ENCODE measurements around the gene TVP23A.

The TVP23A gene

DNA sequence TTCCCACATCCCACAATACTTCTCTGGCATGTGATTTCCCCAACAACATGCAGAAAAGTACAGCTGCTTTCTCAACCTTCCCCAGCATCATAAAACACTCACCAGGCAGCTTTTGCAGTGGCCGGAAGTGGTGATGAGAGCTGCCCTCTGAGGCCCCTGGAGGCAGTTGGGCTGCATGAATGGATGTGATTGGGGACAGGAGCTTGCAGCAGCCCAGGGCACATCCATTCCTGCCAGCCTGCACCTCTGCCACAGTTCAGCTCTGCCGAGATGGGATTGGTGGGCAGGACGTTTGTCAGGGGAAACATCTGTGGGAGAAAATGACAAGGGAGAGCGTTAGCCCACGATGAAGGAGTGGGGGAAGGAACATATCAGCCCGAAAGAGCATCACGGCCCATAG, 55.1 kb downstream of the TVP23A start:
- Mint-ChIP-seq H3K36me3 (ENCODE audit: low read depth) (peaks cover 49% of the 10 kb centered on the region), H3K27ac (no peak overlapping the region), H3K27me3 (ENCODE audit: low read depth) (no peaks in the 10 kb centered on the region), H3K9me3 (peaks cover 4% of the 10 kb centered on the region), H3K4me3 (no peak overlapping the region), H3K4me1 (ENCODE audit: low read depth) (peaks cover 4% of the 10 kb centered on the region)
- DNase-seq (ENCODE audit: low spot score): no peak

DNA sequence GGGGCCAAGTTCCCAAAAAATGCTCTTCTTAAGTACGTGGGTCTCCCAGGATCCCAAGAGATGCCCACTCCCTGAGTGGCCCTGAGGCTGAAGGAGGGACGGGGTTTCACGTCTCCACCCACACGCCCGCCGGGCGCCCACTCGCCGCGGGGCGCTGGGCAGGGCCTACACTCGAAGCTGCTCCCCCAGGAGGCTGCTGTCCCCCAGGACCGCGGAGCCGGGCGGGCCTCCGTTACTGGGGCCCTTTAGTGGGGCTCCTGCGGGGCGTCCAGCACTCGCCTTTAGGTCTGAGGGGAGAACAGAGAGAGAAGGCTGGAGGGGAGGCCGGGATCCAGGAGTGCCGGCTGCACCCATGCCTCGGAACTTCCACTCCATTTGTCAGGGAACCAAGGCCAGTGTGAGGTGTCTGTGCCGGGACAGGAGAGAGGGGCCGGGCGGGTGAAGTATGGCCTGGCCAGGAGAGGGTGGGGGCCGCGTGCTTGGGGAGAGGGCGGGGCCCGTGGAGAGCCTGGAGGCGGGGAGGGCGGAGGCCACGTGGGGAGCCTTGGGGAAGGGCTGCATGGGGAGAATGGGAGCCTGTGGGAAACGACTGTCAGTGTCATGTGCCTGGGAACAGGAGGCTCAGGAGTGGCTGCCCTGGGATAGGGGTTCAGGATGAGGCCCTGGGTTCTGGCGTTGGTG, 56.1 kb downstream of the TVP23A start:
- Mint-ChIP-seq H3K27me3 (ENCODE audit: low read depth) (no peaks in the 10 kb centered on the region), H3K9me3 (peaks cover 4% of the 10 kb centered on the region), H3K36me3 (ENCODE audit: low read depth) (peaks cover 53% of the 10 kb centered on the region), H3K4me3 (no peak overlapping the region), H3K27ac (no peak overlapping the region), H3K4me1 (ENCODE audit: low read depth) (peaks cover 4% of the 10 kb centered on the region)
- DNase-seq (ENCODE audit: low spot score): no peak

DNA sequence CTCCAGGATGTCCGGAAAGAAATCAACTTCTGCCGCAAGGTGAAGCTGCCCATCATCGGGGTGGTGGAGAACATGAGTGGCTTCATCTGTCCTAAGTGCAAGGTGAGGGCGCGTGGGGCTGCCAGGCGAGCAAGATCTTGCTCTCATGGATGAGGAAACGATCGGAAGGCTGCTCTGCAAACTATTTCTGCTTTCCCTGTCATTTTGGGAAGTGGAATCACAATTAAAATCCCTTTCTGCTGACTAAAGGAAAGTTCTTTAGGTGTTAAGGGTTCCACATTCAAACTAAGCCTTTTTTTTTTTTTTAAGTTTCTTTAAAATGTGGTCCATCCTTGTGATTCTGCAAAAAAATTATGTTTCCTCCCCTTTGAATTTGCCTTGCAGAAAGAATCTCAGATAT, 57.2 kb downstream of the TVP23A start:
- no peaks in the 10 kb centered on the region for H3K27me3 Mint-ChIP-seq (ENCODE audit: low read depth)
- peaks cover 57% of the 10 kb centered on the region for H3K36me3 Mint-ChIP-seq (ENCODE audit: low read depth)
- DNase-seq (ENCODE audit: low spot score): no peak
- H3K4me1 Mint-ChIP-seq (ENCODE audit: low read depth): peaks cover 4% of the 10 kb centered on the region
- H3K27ac Mint-ChIP-seq: no peak overlapping the region
- H3K9me3 Mint-ChIP-seq: peaks cover 4% of the 10 kb centered on the region
- H3K4me3 Mint-ChIP-seq: no peak overlapping the region

DNA sequence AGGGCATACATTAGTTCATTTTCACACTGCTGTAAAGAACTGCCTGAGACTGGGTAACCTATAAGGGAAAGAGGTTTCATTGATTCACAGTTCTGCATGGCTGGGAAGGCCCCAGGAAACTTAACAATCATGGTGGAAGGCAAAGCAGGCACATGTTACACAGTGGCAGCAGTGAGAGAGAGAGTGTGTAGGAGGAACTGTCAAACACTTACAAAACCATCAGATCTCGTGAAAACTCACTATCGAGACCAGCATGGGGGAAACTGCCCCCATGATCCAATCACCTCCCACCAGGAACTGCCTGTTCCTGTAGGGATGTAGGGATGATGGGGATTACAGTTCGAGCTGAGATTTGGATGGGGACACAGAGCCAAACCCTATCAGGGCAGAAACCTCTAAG, 57.7 kb downstream of the TVP23A start:
- Mint-ChIP-seq H3K4me1 (ENCODE audit: low read depth) (peaks cover 4% of the 10 kb centered on the region), H3K36me3 (ENCODE audit: low read depth) (peaks cover 60% of the 10 kb centered on the region), H3K27ac (no peak overlapping the region), H3K4me3 (no peak overlapping the region), H3K27me3 (ENCODE audit: low read depth) (no peaks in the 10 kb centered on the region), H3K9me3 (peaks cover 4% of the 10 kb centered on the region)
- no peak for DNase-seq (ENCODE audit: low spot score)

DNA sequence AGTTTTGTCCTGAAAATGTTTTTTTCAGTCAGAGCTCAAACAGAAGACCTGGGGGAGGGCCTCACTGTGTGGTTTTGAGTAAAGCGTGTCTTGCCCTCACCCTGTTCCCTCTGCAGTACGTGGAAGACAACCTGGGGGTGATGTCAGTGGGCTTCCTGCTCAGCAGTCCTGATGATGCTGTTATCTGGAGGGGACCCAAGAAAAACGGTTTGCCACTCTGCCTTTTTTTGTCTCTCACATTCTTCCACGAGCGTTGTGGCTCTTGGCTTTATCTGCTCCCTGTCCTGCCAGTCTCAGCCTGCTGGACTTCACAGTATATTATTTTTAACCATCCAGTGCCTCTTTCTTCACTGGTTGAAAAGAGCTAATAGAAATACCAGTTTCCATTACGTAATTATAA, 62.0 kb downstream of the TVP23A start:
- peaks cover 47% of the 10 kb centered on the region for H3K36me3 Mint-ChIP-seq (ENCODE audit: low read depth)

DNA sequence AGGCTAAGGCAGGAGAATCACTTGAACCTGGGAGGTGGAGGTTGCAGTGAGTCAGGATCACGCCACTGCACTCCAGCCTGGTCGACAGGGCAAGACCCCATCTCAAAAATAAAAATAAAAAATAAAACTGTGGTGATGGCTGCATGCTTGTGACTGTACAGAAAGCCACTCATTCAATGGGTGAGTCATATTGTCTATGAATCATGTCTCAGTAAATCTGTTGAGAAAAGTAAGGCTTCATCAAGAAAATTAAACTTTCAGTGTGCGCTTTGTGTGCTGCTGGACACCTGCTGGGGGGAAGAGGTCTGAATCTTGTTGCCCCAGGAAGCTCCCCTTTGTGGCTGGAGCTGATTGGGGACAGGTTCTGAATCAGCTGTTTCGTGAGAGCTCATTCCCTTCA, 63.7 kb downstream of the TVP23A start:
- Mint-ChIP-seq H3K9me3 (no peaks in the 10 kb centered on the region), H3K4me1 (ENCODE audit: low read depth) (peaks cover 3% of the 10 kb centered on the region), H3K4me3 (no peak overlapping the region), H3K27ac (no peak overlapping the region), H3K27me3 (ENCODE audit: low read depth) (no peaks in the 10 kb centered on the region), H3K36me3 (ENCODE audit: low read depth) (peaks cover 38% of the 10 kb centered on the region)
- DNase-seq (ENCODE audit: low spot score): no peak

More for the DNA sequence above, 62.0 kb downstream of the TVP23A start:
- Mint-ChIP-seq H3K27ac (no peak overlapping the region), H3K27me3 (ENCODE audit: low read depth) (no peaks in the 10 kb centered on the region), H3K4me3 (no peak overlapping the region), H3K4me1 (ENCODE audit: low read depth) (no peaks in the 10 kb centered on the region), H3K9me3 (no peaks in the 10 kb centered on the region)
- DNase-seq (ENCODE audit: low spot score): no peak

DNA sequence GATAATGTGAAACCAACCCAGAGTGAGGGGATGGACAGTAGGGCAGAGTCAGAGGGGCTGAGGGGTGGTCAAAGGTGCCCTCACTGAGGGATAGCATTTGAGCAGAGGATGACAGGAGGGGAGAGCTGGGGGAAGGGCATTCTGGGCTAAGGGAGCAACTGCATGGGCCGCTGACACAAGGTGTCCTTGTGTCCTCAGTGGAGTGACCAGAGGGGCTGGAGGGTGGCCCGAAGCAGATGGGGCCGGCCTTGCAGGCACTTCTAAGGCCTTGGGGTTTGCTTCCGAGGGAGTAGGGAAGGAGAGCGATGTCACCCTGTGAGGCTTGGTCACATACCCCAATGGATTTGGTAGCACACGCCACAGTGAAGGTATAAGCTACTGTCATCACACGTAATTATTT, 64.9 kb downstream of the TVP23A start:
- no peaks in the 10 kb centered on the region for H3K9me3 Mint-ChIP-seq
- H3K27me3 Mint-ChIP-seq (ENCODE audit: low read depth): no peaks in the 10 kb centered on the region
- H3K27ac Mint-ChIP-seq: no peak overlapping the region
- H3K4me1 Mint-ChIP-seq (ENCODE audit: low read depth): peaks cover 3% of the 10 kb centered on the region
- peaks cover 35% of the 10 kb centered on the region for H3K36me3 Mint-ChIP-seq (ENCODE audit: low read depth)
- no peak for DNase-seq (ENCODE audit: low spot score)
- no peak overlapping the region for H3K4me3 Mint-ChIP-seq

DNA sequence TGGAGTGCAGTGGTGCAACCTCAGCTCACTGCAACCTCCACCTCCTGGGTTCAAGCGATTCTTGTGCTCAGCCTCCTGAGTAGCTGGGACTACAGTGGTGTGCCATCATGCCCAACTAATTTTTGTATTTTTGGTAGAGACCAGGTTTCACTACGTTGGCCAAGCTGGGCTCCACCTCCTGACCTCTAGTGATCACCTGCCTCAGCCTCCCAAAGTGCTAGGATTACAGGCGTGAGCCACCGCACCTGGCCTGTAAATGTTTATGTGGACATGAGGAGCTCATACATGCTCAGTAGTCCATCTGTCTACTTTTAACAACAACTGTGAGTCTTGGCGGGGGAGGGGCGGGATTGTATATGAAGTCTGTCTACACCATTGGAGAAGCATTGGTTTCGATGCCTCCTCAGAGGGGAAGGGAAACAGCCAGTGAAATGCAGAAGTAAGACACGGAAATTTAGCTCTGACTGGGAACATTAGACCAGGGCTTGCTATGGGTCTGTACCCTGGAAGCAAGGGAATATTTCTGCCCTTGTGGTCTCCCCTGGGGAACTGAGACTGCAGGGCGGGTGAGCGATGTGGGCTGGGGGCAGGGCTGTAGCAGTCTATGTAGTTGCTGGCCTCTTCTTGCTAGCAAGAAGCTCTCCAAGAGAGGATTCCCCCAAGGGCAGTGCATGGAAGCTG, 65.6 kb downstream of the TVP23A start:
- peaks cover 3% of the 10 kb centered on the region for H3K4me1 Mint-ChIP-seq (ENCODE audit: low read depth)

DNA sequence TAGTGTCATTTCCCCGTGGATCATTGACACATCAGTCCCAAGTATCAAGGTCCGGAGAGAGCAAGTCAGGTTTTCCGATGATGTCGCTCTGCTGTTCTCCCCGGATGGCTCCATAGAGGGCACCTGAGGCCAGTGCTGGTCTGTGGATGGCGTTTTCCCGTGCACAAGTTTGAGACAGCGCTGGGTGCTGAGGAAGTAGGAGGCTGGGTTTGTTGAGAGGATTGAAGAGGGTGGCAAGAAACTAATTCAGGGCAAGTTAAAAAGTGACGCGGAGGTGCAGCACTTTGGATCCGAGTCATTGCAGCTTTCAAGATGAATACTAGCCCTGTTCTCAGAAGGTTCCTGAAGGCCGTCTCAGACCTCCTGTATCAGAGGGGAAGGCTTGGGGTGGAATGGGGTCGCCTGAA, 67.3 kb downstream of the TVP23A start:
- DNase-seq (ENCODE audit: low spot score): no peak
- H3K27ac Mint-ChIP-seq: no peak overlapping the region
- no peaks in the 10 kb centered on the region for H3K9me3 Mint-ChIP-seq
- H3K4me1 Mint-ChIP-seq (ENCODE audit: low read depth): peaks cover 5% of the 10 kb centered on the region
- H3K27me3 Mint-ChIP-seq (ENCODE audit: low read depth): no peaks in the 10 kb centered on the region
- H3K4me3 Mint-ChIP-seq: no peak overlapping the region
- peaks cover 34% of the 10 kb centered on the region for H3K36me3 Mint-ChIP-seq (ENCODE audit: low read depth)

More for the DNA sequence above, 65.6 kb downstream of the TVP23A start:
- Mint-ChIP-seq H3K4me3 (no peak overlapping the region), H3K27me3 (ENCODE audit: low read depth) (no peaks in the 10 kb centered on the region), H3K9me3 (no peaks in the 10 kb centered on the region), H3K27ac (no peak overlapping the region), H3K36me3 (ENCODE audit: low read depth) (peaks cover 37% of the 10 kb centered on the region)
- no peak for DNase-seq (ENCODE audit: low spot score)

DNA sequence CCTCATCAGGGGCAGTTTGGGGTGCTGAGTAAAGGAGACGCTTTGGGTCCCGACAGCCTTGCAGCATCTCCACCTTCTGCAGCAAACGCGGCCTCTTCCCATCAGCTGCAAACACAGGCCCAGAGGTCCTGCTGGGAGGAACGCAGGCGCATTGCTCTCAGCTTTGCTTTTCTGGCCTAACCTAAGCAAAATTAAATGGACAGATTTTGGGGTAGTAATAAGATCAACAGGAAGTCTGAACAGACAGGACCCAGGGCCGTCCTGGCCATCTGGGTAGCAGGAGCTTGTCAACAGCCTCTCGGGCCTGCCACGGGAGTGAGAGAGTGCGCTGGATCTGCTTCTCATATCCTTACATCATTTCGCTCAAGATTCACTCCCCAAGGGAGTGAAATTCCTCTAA, 67.8 kb downstream of the TVP23A start:
- Mint-ChIP-seq H3K27ac (no peak overlapping the region), H3K4me3 (no peak overlapping the region), H3K27me3 (ENCODE audit: low read depth) (no peaks in the 10 kb centered on the region), H3K4me1 (ENCODE audit: low read depth) (peaks cover 5% of the 10 kb centered on the region), H3K9me3 (no peaks in the 10 kb centered on the region), H3K36me3 (ENCODE audit: low read depth) (peaks cover 33% of the 10 kb centered on the region)
- DNase-seq (ENCODE audit: low spot score): no peak

DNA sequence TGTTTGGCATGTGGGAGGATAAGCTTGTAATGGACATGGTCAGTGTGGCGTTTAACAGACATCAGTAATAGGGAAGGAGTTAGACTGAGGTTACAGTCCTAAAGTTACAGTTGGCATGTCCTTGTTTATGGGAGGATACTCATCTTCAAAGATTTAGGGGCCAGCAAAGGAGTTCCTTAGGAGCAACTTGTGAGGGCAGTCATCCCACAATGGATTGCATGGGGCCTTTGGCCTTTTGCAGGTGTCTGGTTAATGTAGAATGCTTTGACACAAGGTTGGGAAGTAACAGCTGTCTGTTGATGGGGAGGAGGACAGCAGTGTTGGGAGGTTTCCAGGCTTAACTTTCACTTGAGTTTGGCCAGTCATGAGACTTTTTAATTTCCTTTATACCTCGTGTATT, 72.8 kb downstream of the TVP23A start:
- H3K4me1 Mint-ChIP-seq (ENCODE audit: low read depth): peaks cover 29% of the 10 kb centered on the region
- H3K27ac Mint-ChIP-seq: no peak overlapping the region
- H3K27me3 Mint-ChIP-seq (ENCODE audit: low read depth): peaks cover 2% of the 10 kb centered on the region
- H3K4me3 Mint-ChIP-seq: peak overlapping the region; percentile 54
- peaks cover 32% of the 10 kb centered on the region for H3K36me3 Mint-ChIP-seq (ENCODE audit: low read depth)
- no peak for DNase-seq (ENCODE audit: low spot score)
- no peaks in the 10 kb centered on the region for H3K9me3 Mint-ChIP-seq

DNA sequence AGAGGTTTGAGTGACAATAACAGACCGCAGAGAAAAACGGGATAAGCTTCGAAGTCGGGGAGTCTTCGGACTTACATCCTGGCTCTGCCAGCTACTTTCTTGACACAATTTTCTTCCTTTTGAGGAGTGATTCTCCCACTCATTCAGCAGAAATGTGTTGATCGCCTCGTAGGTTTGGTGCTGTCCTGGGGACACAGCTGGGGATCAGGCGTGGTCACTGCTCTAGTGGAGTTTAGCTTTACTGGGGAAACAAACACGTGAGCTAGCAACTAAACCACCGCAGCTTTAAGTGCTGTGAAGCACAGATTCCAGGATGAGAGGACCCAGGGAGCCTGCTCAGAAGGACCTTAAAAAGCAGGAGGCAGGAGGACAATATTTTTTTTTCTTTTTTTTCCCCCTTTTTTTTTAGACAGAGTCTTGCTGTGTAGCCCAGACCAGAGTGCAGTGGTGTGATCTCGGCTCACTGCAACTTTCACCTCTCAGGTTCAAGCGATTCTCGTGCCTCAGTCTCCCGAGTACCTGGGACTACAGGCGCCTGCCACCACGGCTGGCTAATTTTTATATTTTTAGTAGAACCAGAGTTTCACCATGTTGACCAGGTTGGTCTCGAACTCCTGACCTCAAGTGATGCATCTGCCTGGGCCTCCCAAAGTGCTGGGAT, 74.1 kb downstream of the TVP23A start:
- Mint-ChIP-seq H3K9me3 (no peaks in the 10 kb centered on the region), H3K4me3 (peak overlapping the region; percentile 90), H3K36me3 (ENCODE audit: low read depth) (peaks cover 29% of the 10 kb centered on the region)

DNA sequence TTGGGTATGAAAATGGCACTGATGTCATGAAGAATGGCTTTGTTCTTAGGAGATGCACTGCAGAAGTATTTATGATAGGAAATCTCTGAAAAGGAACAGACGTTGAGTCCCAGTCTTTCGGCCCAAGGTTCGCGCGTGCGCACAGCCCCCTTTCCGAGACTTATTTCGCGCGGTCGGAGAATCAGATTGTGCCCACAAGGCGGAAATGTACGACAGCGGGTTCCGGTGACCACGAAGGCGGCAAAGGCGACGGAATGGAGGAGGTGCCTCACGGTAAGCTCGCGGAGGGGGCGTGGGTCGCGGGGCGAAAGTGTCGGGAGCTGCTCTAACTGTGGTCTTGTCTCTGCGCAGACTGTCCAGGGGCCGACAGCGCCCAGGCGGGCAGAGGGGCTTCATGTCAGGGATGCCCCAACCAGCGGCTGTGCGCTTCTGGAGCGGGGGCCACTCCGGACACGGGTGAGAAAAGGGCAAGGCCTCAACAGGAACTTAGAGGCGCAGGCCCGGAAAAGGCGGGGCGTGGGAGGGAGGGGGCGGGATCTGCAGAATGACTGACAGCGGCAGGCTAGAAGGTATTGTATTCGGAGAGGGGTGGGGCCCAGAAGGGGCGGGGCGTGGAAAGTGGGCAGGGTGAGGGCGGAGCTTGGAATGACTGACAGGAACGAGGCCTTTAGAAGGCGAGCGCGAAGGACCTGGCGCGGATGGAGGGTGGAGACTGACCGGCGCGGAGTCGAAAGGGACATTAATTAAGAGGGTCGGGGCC, 74.8 kb downstream of the TVP23A start, which contains the start of gene NUBP1:
Gene NUBP1 (plus strand): TSS at position 233 of the 760 bp plus-strand sequence. CDS start 22 bp downstream, at position 255.
- peak; percentile 95 for DNase-seq (ENCODE audit: low spot score)
- Mint-ChIP-seq H3K4me3 (peak within 1 kb of the TSS; percentile 90), H3K27me3 (ENCODE audit: low read depth) (peaks cover 2% of the 10 kb centered on the region), H3K4me1 (ENCODE audit: low read depth) (peaks cover 45% of the 10 kb centered on the region), H3K27ac (peak within 1 kb of the TSS; percentile 97), H3K9me3 (no peaks in the 10 kb centered on the region), H3K36me3 (ENCODE audit: low read depth) (peaks cover 23% of the 10 kb centered on the region)

More for the DNA sequence above, 74.1 kb downstream of the TVP23A start:
- Mint-ChIP-seq H3K27ac (peak overlapping the region; percentile 97), H3K27me3 (ENCODE audit: low read depth) (peaks cover 2% of the 10 kb centered on the region), H3K4me1 (ENCODE audit: low read depth) (peaks cover 42% of the 10 kb centered on the region)
- DNase-seq (ENCODE audit: low spot score): no peak
